GM12878 (cell line): Measurements from ENCODE around the gene DYNC1I2. TPM values are rescaled to one million over a fixed set of nuclear protein-coding genes. Genes with fewer than 3 reads are reported as not detected.

Experiments used
- ATAC-seq: fragments of 200-7000 bp; cut with Tn5 transposase; 3 replicates; pipeline ENCODE4 v1.9.1; 2020; ENCODE audit warnings: mild to moderate bottlenecking, moderate library complexity
- BruUV-seq: library from RNA; stranded (reverse); fragments of 400-500 nt; replicated peaks from 2 replicates; lab custom pipeline; 2021; lab: Mats Ljungman, UMichigan
- CTCF ChIA-PET: fragments of 300-600 bp; sonication (Branson Sonifier 250); formaldehyde crosslinking; extraction: SDS; loops from one replicate; lab custom pipeline; 2021; ENCODE audit warnings: inconsistent platforms; lab: Yijun Ruan, JAX
- POLR2A ChIA-PET: fragments of 350-600 bp; formaldehyde crosslinking; extraction: SDS; loops from one replicate; lab custom pipeline; 2021; ENCODE audit warnings: inconsistent platforms; lab: Charles Lee
- RAD21 ChIA-PET: fragments of 300-600 bp; sonication (Branson Sonifier 250); formaldehyde crosslinking; loops from one replicate; lab custom pipeline; 2023; ENCODE audit warnings: antibody characterized with exemption; ENCODE audit not compliant: unreplicated experiment; lab: Charles Lee
- SMC1A ChIA-PET: fragments of 300-600 bp; sonication (Branson Sonifier 250); formaldehyde crosslinking; loops from one replicate; lab custom pipeline; 2023; ENCODE audit not compliant: unreplicated experiment, uncharacterized antibody; lab: Charles Lee
- DNase-seq: peaks from one replicate; pipeline ENCODE4 v3.0.0-alpha.2; 2011; ENCODE audit warnings: low read depth, low spot score
- FAIRE-seq: peaks from 3 replicates; lab custom pipeline; 2011; peaks lifted over from hg19 to GRCh38; lab: Jason Lieb, UNC
- H2AFZ ChIP-seq: 2 replicates; pipeline ENCODE4 v1.6.0; 2011; ENCODE audit warnings: low read depth, low read length, control low read depth; ENCODE audit not compliant: control insufficient read depth
- H3K27ac ChIP-seq: 2 replicates; pipeline ENCODE4 v1.5.1; 2011; ENCODE audit warnings: control low read depth; ENCODE audit not compliant: control insufficient read depth, insufficient read depth
- H3K27me3 ChIP-seq, 2 experiments: replicated peaks in 1 of 2; 2 replicates each; pipeline versions ENCODE4 v1.6.0 to v1.6.1; 2011; ENCODE audit warnings: low read length in 1 of 2; ENCODE audit not compliant: control insufficient read depth in 2 of 2, insufficient read depth in 2 of 2
- H3K36me3 ChIP-seq, 2 experiments: 2 replicates each; pipeline ENCODE4 v1.5.1; 2011; ENCODE audit warnings: low read length in 1 of 2; ENCODE audit not compliant: control insufficient read depth in 2 of 2, insufficient read depth in 2 of 2
- H3K4me1 ChIP-seq: 2 replicates; pipeline ENCODE4 v1.6.1; 2011; ENCODE audit warnings: mild to moderate bottlenecking, low read length, moderate library complexity, mixed read lengths; ENCODE audit not compliant: control insufficient read depth, insufficient read depth
- H3K4me2 ChIP-seq: 2 replicates; pipeline ENCODE4 v1.6.0; 2011; ENCODE audit warnings: control low read depth; ENCODE audit not compliant: control insufficient read depth, insufficient read depth
- H3K4me3 ChIP-seq: fragments of 200-600 bp; sonication (generic); 2 replicates; pipeline ENCODE4 v1.5.1; 2016
- H3K79me2 ChIP-seq: 2 replicates; pipeline ENCODE4 v1.6.0; 2011; ENCODE audit warnings: low read length; ENCODE audit not compliant: control insufficient read depth, insufficient read depth
- H3K9ac ChIP-seq: 2 replicates; pipeline ENCODE4 v1.8.0; 2011; ENCODE audit warnings: low read length, control low read depth, mixed read lengths; ENCODE audit not compliant: control insufficient read depth, insufficient read depth
- H3K9me3 ChIP-seq: replicated peaks from 3 replicates; pipeline ENCODE4 v1.5.1; 2011; ENCODE audit warnings: mild to moderate bottlenecking, low read length; ENCODE audit not compliant: control insufficient read depth, insufficient read depth
- H4K20me1 ChIP-seq: 2 replicates; pipeline ENCODE4 v1.6.0; 2011; ENCODE audit not compliant: control insufficient read depth, insufficient read depth
- EP300 ChIP-seq, 2 experiments: fragments of 150-350 bp in 1 of 2; IDR thresholded peaks; 2 replicates each; pipeline ENCODE4 v1.6.1; 2011 to 2012; ENCODE audit warnings: low read depth in 2 of 2, low read length in 2 of 2, borderline replicate concordance in 1 of 2, improper control_type of control experiment in 1 of 2, inconsistent platforms in 1 of 2; ENCODE audit not compliant: control insufficient read depth in 1 of 2
- IKZF1 ChIP-seq: fragments of 450-650 bp; conservative IDR thresholded peaks from 2 replicates; pipeline ENCODE4 v1.6.1; 2017; ENCODE audit warnings: antibody characterized with exemption, mild to moderate bottlenecking
- NFIC ChIP-seq: IDR thresholded peaks from 2 replicates; pipeline ENCODE4 v1.6.1; 2012; ENCODE audit warnings: low read depth, mild to moderate bottlenecking, inconsistent platforms, low read length, moderate library complexity
- POLR2AphosphoS5 ChIP-seq: IDR thresholded peaks from 2 replicates; pipeline ENCODE4 v1.6.1; 2011; ENCODE audit warnings: mild to moderate bottlenecking, low read length, inconsistent platforms
- WRNIP1 ChIP-seq: IDR thresholded peaks from 2 replicates; pipeline ENCODE4 v1.6.1; 2011; ENCODE audit warnings: low read depth, low read length, improper control_type of control experiment, borderline replicate concordance
- WGBS: methylation state at CpG from one replicate; pipeline ENCODE4 v1.1.6; 2016; ENCODE audit warnings: low lambda C conversion rate; ENCODE audit not compliant: insufficient replicate concordance, insufficient coverage; ENCODE audit errors: missing lambda C conversion rate; 5-methylcytosine and 5-hydroxymethylcytosine counted together
- in situ Hi-C: fragments of 300-500 bp; cut with MboI; formaldehyde crosslinking; loops from 9 replicates; pipeline ENCODE4 v1.14.3; 2018; ENCODE audit warnings: mixed read lengths
- intact Hi-C: fragments of 100-400 bp; cut with micrococcal nuclease; formaldehyde crosslinking; loops from one replicate; pipeline ENCODE4 v1.14.2; 2022; ENCODE audit not compliant: unreplicated experiment
- polyA plus RNA-seq, 11 experiments: library from polyadenylated mRNA; depleted of rRNA in 4 of 11; unstranded in 6 of 11; stranded (reverse) in 5 of 11; fragments of >200 nt; fragmentation: Nextera tagmentation in 4 of 11; fragmentation: Illumina TruSeq in 1 of 11; extraction: Ambion mirVana in 4 of 11; extraction: Trizol in 1 of 11; gene quantifications; 1 replicate in 1 of 11; 2 replicates in 10 of 11; pipeline versions ENCODE4 v1.2.1 to v1.2.3, GENCODE V29; 2011 to 2016; ENCODE audit warnings: inconsistent platforms in 2 of 11, missing spikeins in 2 of 11, low read depth in 1 of 11
- total RNA-seq, 4 experiments: library from RNA; depleted of rRNA in 3 of 4; stranded (reverse); fragments of >200 nt in 3 of 4; fragmentation: Illumina TruSeq in 1 of 4; extraction: Trizol in 1 of 4; gene quantifications; 2 replicates each; pipeline versions ENCODE4 v1.2.1 to v1.2.3, GENCODE V29; 2013 to 2021
- TF ChIP-seq, protein P1 (sequence below): fragments of 450-650 bp; formaldehyde crosslinking; IDR thresholded peaks from 2 replicates; pipeline ENCODE4 v1.4.0; 2020; ENCODE audit warnings: mild to moderate bottlenecking, moderate library complexity
- TF ChIP-seq, protein P2 (sequence below): IDR thresholded peaks from 2 replicates; pipeline ENCODE4 v1.6.1; 2012; ENCODE audit warnings: low read length, inconsistent platforms
- TF ChIP-seq, protein P3 (sequence below): IDR thresholded peaks from 2 replicates; pipeline ENCODE4 v1.6.1; 2012; ENCODE audit warnings: low read depth, low read length, improper control_type of control experiment
- TF ChIP-seq, protein P4 (sequence below): fragments of 450-650 bp; IDR thresholded peaks from 2 replicates; pipeline ENCODE4 v1.6.1; 2016; ENCODE audit warnings: mild to moderate bottlenecking, moderate library complexity, borderline replicate concordance

Gene DYNC1I2
- total and polyA plus RNA-seq, 10 of the 15 experiments (the other 5 are each of a cell fraction or from before 2014, with no cell fraction given): 39.9 to 113 (median 53.5) TPM

DNA sequence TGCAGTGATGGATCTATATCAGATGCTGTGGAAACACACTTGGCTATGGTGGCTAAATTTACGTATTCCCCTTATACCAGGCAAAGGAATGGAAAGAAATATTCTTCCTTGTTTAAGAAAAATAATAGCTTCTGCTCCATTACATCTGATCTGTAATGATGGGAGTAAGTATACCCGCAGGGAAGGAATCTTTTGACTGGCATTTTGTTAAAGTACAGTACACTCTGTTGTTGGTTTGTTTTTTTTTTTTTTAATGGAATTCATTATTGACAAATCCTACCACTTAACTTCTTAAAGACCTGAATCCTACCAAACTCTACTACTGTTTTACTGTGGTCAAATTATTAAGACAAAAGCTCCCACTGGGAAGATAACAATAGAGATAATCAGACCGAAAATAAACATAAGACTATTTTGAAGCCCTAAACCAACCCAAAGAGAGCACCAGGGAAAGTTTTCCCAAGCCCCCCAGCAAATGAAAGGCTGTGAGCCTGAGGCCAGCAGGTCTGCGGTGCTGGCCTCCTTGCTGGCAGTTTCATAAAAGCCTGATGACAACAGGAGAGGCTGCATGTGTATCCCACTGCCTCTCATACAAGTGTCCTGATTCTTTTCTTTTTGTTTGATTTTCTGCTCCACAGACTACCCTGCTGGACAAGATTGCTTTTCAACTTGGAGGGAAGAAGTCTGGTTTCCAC, 105.8 kb downstream of the DYNC1I2 start:
- DNase-seq (no peak), ATAC-seq (no peak), FAIRE-seq (no peak)
- in situ Hi-C loops: no loop called here
- TSS peak; percentile 18 for BruUV-seq
- 97% methylated on average over 4 of the region's 4 CpGs for WGBS
- ChIA-PET RAD21 (no interaction called here), SMC1A (interaction anchor here (0.6 to 1.2 kb wide), 3 partner anchors 23 to 323 kb away, joined by 3 read pairs; no protein-coding TSS in a partner anchor), POLR2A (interaction anchor here (0.6 kb wide), 2 partner anchors 600 to 824 kb away, joined by 4 to 5 read pairs; no protein-coding TSS in a partner anchor), CTCF (no interaction called here)
- Histone ChIP-seq H3K4me3 (no peak overlapping the region), H3K27me3 (no peaks in the 10 kb centered on the region; a peak in 1 of 4 replicates), H3K36me3 (peaks cover 6 to 18% of the 10 kb centered on the region in 2 experiments), H3K4me2 (no peak overlapping the region), H3K9me3 (no peaks in the 10 kb centered on the region), H3K79me2 (no peaks in the 10 kb centered on the region), H3K27ac (no peak overlapping the region), H2AFZ (no peak overlapping the region), H3K9ac (no peak overlapping the region), H3K4me1 (no peaks in the 10 kb centered on the region), H4K20me1 (no peaks in the 10 kb centered on the region)
- intact Hi-C loops: no loop called here
- no peak for TF ChIP-seq NFIC
- no peak for TF ChIP-seq POLR2AphosphoS5
- TF ChIP-seq, protein P1, sequence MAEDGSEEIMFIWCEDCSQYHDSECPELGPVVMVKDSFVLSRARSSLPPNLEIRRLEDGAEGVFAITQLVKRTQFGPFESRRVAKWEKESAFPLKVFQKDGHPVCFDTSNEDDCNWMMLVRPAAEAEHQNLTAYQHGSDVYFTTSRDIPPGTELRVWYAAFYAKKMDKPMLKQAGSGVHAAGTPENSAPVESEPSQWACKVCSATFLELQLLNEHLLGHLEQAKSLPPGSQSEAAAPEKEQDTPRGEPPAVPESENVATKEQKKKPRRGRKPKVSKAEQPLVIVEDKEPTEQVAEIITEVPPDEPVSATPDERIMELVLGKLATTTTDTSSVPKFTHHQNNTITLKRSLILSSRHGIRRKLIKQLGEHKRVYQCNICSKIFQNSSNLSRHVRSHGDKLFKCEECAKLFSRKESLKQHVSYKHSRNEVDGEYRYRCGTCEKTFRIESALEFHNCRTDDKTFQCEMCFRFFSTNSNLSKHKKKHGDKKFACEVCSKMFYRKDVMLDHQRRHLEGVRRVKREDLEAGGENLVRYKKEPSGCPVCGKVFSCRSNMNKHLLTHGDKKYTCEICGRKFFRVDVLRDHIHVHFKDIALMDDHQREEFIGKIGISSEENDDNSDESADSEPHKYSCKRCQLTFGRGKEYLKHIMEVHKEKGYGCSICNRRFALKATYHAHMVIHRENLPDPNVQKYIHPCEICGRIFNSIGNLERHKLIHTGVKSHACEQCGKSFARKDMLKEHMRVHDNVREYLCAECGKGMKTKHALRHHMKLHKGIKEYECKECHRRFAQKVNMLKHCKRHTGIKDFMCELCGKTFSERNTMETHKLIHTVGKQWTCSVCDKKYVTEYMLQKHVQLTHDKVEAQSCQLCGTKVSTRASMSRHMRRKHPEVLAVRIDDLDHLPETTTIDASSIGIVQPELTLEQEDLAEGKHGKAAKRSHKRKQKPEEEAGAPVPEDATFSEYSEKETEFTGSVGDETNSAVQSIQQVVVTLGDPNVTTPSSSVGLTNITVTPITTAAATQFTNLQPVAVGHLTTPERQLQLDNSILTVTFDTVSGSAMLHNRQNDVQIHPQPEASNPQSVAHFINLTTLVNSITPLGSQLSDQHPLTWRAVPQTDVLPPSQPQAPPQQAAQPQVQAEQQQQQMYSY (CRISPR knock-in tag): no peak
- TF ChIP-seq WRNIP1: no peak
- TF ChIP-seq, protein P2, sequence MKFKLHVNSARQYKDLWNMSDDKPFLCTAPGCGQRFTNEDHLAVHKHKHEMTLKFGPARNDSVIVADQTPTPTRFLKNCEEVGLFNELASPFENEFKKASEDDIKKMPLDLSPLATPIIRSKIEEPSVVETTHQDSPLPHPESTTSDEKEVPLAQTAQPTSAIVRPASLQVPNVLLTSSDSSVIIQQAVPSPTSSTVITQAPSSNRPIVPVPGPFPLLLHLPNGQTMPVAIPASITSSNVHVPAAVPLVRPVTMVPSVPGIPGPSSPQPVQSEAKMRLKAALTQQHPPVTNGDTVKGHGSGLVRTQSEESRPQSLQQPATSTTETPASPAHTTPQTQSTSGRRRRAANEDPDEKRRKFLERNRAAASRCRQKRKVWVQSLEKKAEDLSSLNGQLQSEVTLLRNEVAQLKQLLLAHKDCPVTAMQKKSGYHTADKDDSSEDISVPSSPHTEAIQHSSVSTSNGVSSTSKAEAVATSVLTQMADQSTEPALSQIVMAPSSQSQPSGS: no peak
- no peak for TF ChIP-seq EP300 (IDR thresholded peaks at IDR 0.05; ENCODE audit: borderline replicate concordance in 1 of 2, control insufficient read depth in 1 of 2, low read depth in 2 of 2, low read length in 2 of 2)
- TF ChIP-seq, protein P3, sequence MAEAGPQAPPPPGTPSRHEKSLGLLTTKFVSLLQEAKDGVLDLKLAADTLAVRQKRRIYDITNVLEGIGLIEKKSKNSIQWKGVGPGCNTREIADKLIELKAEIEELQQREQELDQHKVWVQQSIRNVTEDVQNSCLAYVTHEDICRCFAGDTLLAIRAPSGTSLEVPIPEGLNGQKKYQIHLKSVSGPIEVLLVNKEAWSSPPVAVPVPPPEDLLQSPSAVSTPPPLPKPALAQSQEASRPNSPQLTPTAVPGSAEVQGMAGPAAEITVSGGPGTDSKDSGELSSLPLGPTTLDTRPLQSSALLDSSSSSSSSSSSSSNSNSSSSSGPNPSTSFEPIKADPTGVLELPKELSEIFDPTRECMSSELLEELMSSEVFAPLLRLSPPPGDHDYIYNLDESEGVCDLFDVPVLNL: no peak
- TF ChIP-seq, protein P4, sequence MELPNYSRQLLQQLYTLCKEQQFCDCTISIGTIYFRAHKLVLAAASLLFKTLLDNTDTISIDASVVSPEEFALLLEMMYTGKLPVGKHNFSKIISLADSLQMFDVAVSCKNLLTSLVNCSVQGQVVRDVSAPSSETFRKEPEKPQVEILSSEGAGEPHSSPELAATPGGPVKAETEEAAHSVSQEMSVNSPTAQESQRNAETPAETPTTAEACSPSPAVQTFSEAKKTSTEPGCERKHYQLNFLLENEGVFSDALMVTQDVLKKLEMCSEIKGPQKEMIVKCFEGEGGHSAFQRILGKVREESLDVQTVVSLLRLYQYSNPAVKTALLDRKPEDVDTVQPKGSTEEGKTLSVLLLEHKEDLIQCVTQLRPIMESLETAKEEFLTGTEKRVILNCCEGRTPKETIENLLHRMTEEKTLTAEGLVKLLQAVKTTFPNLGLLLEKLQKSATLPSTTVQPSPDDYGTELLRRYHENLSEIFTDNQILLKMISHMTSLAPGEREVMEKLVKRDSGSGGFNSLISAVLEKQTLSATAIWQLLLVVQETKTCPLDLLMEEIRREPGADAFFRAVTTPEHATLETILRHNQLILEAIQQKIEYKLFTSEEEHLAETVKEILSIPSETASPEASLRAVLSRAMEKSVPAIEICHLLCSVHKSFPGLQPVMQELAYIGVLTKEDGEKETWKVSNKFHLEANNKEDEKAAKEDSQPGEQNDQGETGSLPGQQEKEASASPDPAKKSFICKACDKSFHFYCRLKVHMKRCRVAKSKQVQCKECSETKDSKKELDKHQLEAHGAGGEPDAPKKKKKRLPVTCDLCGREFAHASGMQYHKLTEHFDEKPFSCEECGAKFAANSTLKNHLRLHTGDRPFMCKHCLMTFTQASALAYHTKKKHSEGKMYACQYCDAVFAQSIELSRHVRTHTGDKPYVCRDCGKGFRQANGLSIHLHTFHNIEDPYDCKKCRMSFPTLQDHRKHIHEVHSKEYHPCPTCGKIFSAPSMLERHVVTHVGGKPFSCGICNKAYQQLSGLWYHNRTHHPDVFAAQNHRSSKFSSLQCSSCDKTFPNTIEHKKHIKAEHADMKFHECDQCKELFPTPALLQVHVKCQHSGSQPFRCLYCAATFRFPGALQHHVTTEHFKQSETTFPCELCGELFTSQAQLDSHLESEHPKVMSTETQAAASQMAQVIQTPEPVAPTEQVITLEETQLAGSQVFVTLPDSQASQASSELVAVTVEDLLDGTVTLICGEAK: no peak
- no peak for TF ChIP-seq IKZF1
